ENCODE results near the gene LRBA.

DNA sequence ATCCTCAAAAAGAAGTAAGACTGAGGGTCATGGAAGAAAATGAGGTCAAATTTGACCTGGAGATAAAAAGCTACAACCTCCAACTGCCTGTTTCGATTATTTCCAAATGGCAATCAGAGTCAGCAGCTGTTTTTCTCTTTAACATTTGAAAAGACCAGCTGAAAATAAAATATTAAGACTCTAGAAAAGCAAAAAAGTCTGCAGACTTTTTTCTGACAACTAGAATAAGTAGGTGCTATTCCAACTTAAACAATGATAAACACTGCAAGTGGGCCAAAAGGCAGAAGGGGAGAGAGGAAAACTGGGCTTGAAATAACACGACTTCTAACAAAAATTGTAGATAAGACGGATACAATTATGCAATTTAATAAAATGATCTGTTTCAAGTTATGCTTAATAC is 110.4 kb downstream of the LRBA start:
- TF ChIP-seq, protein P1, sequence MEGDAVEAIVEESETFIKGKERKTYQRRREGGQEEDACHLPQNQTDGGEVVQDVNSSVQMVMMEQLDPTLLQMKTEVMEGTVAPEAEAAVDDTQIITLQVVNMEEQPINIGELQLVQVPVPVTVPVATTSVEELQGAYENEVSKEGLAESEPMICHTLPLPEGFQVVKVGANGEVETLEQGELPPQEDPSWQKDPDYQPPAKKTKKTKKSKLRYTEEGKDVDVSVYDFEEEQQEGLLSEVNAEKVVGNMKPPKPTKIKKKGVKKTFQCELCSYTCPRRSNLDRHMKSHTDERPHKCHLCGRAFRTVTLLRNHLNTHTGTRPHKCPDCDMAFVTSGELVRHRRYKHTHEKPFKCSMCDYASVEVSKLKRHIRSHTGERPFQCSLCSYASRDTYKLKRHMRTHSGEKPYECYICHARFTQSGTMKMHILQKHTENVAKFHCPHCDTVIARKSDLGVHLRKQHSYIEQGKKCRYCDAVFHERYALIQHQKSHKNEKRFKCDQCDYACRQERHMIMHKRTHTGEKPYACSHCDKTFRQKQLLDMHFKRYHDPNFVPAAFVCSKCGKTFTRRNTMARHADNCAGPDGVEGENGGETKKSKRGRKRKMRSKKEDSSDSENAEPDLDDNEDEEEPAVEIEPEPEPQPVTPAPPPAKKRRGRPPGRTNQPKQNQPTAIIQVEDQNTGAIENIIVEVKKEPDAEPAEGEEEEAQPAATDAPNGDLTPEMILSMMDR (IDR thresholded peaks at IDR 0.05), result no peak
- TF ChIP-seq POLR2A (IDR thresholded peaks at IDR 0.05) (no peak), POLR2AphosphoS5 (IDR thresholded peaks at IDR 0.05) (no peak)

Measured in breast epithelium (tissue), 3 donors.